Keratinocyte (primary cell): ENCODE measurements around the gene MIGA2. TPM values are rescaled to one million over a fixed set of nuclear protein-coding genes. Genes with fewer than 3 reads are reported as not detected.

Experiments used
- DNase-seq: peaks from one replicate; pipeline ENCODE4 v3.0.0-alpha.2; 2011; ENCODE audit warnings: low read depth, missing footprints, low spot score
- FAIRE-seq: peaks from 2 replicates; lab custom pipeline; 2011; peaks lifted over from hg19 to GRCh38; lab: Jason Lieb, UNC
- H2AFZ ChIP-seq: 2 replicates; pipeline ENCODE4 v1.6.0; 2012; ENCODE audit warnings: low read length, control low read depth, inconsistent platforms; ENCODE audit not compliant: control insufficient read depth
- H3K27ac ChIP-seq: 2 replicates; pipeline ENCODE4 v1.5.1; 2011; ENCODE audit warnings: low read length; ENCODE audit not compliant: control insufficient read depth, insufficient read depth
- H3K27me3 ChIP-seq: 3 replicates; pipeline ENCODE4 v1.6.0; 2011; ENCODE audit warnings: low read length; ENCODE audit not compliant: control insufficient read depth, insufficient read depth; ENCODE audit errors: extremely low read depth
- H3K36me3 ChIP-seq, 2 experiments: 2 replicates in 1 of 2; 3 replicates in 1 of 2; pipeline ENCODE4 v1.5.1; 2011; ENCODE audit warnings: low read length in 2 of 2, mild to moderate bottlenecking in 1 of 2; ENCODE audit not compliant: control insufficient read depth in 2 of 2, insufficient read depth in 2 of 2; ENCODE audit errors: extremely low read depth in 1 of 2
- H3K4me1 ChIP-seq: 3 replicates; pipeline ENCODE4 v1.5.1; 2011; ENCODE audit warnings: low read length; ENCODE audit not compliant: control insufficient read depth, insufficient read depth; ENCODE audit errors: extremely low read depth
- H3K4me2 ChIP-seq: 3 replicates; pipeline ENCODE4 v1.6.0; 2011; ENCODE audit warnings: low read depth, low read length; ENCODE audit not compliant: control insufficient read depth, insufficient read depth; ENCODE audit errors: extremely low read depth
- H3K4me3 ChIP-seq, 3 experiments: fragments of 200-600 bp in 1 of 3; sonication (generic) in 1 of 3; 2 replicates in 2 of 3; 3 replicates in 1 of 3; pipeline ENCODE4 v1.5.1; 2011 to 2016; ENCODE audit warnings: low read length in 3 of 3, mild to moderate bottlenecking in 3 of 3, control low read depth in 2 of 3, inconsistent platforms in 1 of 3, low read depth in 1 of 3, mixed read lengths in 1 of 3, mixed run types in 1 of 3, moderate library complexity in 1 of 3; ENCODE audit not compliant: control insufficient read depth in 2 of 3, insufficient read depth in 2 of 3; ENCODE audit errors: extremely low read depth in 1 of 3
- H3K79me2 ChIP-seq: 2 replicates; pipeline ENCODE4 v1.6.0; 2012; ENCODE audit warnings: low read length; ENCODE audit not compliant: control insufficient read depth, insufficient read depth
- H3K9ac ChIP-seq: 3 replicates; pipeline ENCODE4 v1.6.0; 2011; ENCODE audit warnings: low read length; ENCODE audit not compliant: control insufficient read depth, insufficient read depth; ENCODE audit errors: extremely low read depth
- H3K9me1 ChIP-seq: 3 replicates; pipeline ENCODE4 v1.6.0; 2011; ENCODE audit warnings: low read length; ENCODE audit not compliant: control insufficient read depth, insufficient read depth; ENCODE audit errors: extremely low read depth
- H3K9me3 ChIP-seq: 2 replicates; pipeline ENCODE4 v1.5.1; 2012; ENCODE audit warnings: low read depth, low read length; ENCODE audit not compliant: control insufficient read depth
- H4K20me1 ChIP-seq: 3 replicates; pipeline ENCODE4 v1.6.0; 2011; ENCODE audit warnings: low read length; ENCODE audit not compliant: control insufficient read depth, insufficient read depth; ENCODE audit errors: extremely low read depth
- CTCF ChIP-seq, 3 experiments: IDR thresholded peaks in 1 of 3; conservative IDR thresholded peaks in 1 of 3; optimal IDR thresholded peaks in 1 of 3; 2 replicates in 2 of 3; 3 replicates in 1 of 3; pipeline versions ENCODE3 to v1.5.1; 2011; ENCODE audit warnings: low read length in 3 of 3, mild to moderate bottlenecking in 3 of 3, moderate library complexity in 2 of 3, control low read depth in 1 of 3, inconsistent platforms in 1 of 3; ENCODE audit not compliant: insufficient read depth in 2 of 3; ENCODE audit errors: extremely low read depth in 1 of 3
- EZH2 ChIP-seq: IDR thresholded peaks from one replicate; pipeline ENCODE4 v1.6.1; 2012; ENCODE audit warnings: inconsistent platforms, mild to moderate bottlenecking, low read length, moderate library complexity
- dilution Hi-C: fragments of 300-500 bp; cut with MboI; formaldehyde crosslinking; loops from one replicate; pipeline ENCODE4 v1.7.0; 2020; ENCODE audit warnings: low sequenced_read_pairs; ENCODE audit not compliant: extremely low pct_ligation_motif_present
- polyA plus RNA-seq, 5 experiments: library from polyadenylated mRNA; depleted of rRNA in 3 of 5; stranded (reverse) in 3 of 5; stranded (forward) in 1 of 5; unstranded in 1 of 5; fragments of >200 nt; gene quantifications; 1 replicate in 1 of 5; 2 replicates in 3 of 5; 3 replicates in 1 of 5; pipeline versions ENCODE4 v1.2.1 to v1.2.3, GENCODE V29; 2011 to 2012; ENCODE audit warnings: missing spikeins in 2 of 5, low read depth in 1 of 5, low replicate concordance in 1 of 5

MIGA2 gene
- polyA plus RNA-seq, 1 donor (not counting 4 experiments of a cell fraction or from before 2014, with no cell fraction given) = 8.5 TPM

DNA sequence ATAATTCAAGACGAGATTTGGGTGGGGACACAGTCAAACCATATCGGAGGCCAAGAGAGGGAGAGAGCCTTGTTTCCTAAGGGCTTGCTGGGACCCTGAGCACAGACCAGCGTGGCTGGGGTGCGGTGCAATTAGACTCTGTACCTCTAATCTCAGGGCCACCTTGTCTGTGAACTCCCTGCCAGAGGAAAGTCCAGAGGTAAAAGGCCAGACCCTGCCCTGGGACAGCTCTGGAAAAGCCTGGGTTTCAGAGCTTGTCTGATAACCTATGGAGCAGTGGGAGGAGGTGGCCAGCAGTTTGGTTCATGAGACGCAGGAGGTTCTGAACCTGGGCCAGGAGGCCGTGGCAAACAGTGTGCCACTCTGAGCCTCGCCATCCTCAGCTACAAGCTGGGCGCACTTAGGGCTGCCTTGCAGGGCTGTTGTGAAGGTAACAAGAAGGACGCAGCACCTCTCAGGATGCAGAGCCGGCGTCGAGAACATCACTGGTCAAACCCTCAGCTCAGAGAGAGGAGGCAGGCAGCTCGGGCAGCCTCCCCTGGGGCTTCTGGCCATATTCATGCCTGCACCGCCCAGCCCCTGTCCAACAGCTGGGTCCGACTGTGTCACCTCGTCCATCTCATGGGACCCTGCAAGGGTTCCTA lies 39.7 kb downstream of the MIGA2 start:
- Histone ChIP-seq H3K4me2 (no peak overlapping the region), H3K27ac (no peak overlapping the region), H3K4me1 (peaks cover 7% of the 10 kb centered on the region), H4K20me1 (no peaks in the 10 kb centered on the region), H3K4me3 (no peak overlapping the region), H3K9me3 (no peaks in the 10 kb centered on the region), H3K9ac (no peak overlapping the region), H3K36me3 (no peaks in the 10 kb centered on the region), H2AFZ (no peak overlapping the region), H3K27me3 (no peaks in the 10 kb centered on the region), H3K9me1 (no peaks in the 10 kb centered on the region), H3K79me2 (no peaks in the 10 kb centered on the region)
- DNase-seq = no peak
- no peak for FAIRE-seq
- dilution Hi-C loops = no loop called here
- TF ChIP-seq CTCF (optimal IDR thresholded peaks at IDR 0.05 in 1 of 3, IDR thresholded peaks at IDR 0.05 in 1 of 3, conservative IDR thresholded peaks at IDR 0.05 in 1 of 3; ENCODE audit: extremely low read depth in 1 of 3, insufficient read depth in 2 of 3, low read length in 3 of 3) = no peak
- no peak for TF ChIP-seq EZH2

GRCh38 chr9:129076640-129077037 lies 40.2 kb downstream of the MIGA2 start:
- TF ChIP-seq CTCF (optimal IDR thresholded peaks at IDR 0.05 in 1 of 3, IDR thresholded peaks at IDR 0.05 in 1 of 3, conservative IDR thresholded peaks at IDR 0.05 in 1 of 3; ENCODE audit: extremely low read depth in 1 of 3, insufficient read depth in 2 of 3, low read length in 3 of 3) = no peak
- TF ChIP-seq EZH2 = no peak

More at GRCh38 chr9:129076640-129077037, 40.2 kb downstream of the MIGA2 start:
- H3K4me1 ChIP-seq = peaks cover 7% of the 10 kb centered on the region
- no peak overlapping the region for H2AFZ ChIP-seq
- no peaks in the 10 kb centered on the region for H3K9me3 ChIP-seq
- H3K79me2 ChIP-seq = peaks cover 3% of the 10 kb centered on the region
- H3K9ac ChIP-seq = no peak overlapping the region
- DNase-seq (no peak), FAIRE-seq (no peak)
- no peak overlapping the region for H3K4me2 ChIP-seq
- no peaks in the 10 kb centered on the region for H4K20me1 ChIP-seq
- H3K27ac ChIP-seq = no peak overlapping the region
- no peaks in the 10 kb centered on the region for H3K36me3 ChIP-seq
- no peaks in the 10 kb centered on the region for H3K27me3 ChIP-seq
- H3K4me3 ChIP-seq = no peak overlapping the region
- dilution Hi-C loops = no loop called here
- H3K9me1 ChIP-seq = no peaks in the 10 kb centered on the region
